ENCODE data around the gene C6orf141. TPM values are rescaled to one million over a fixed set of nuclear protein-coding genes. Genes with fewer than 3 reads are reported as not detected.

C6orf141 gene
- total and polyA plus RNA-seq, 4 donors, result 1.3 to 5.2 (median 3.0) TPM

GRCh38 chr6:49549691-49550491 lies 577 bp upstream of the C6orf141 start:
- Histone ChIP-seq H3K4me3 (ENCODE audit: low read depth, low read length) (peak overlapping the region; percentile 26), H3K27me3 (ENCODE audit: control insufficient read depth, insufficient read depth, low read length) (peaks cover 30% of the 10 kb centered on the region), H3K9me3 (ENCODE audit: control insufficient read depth, insufficient read depth, low read length) (no peaks in the 10 kb centered on the region), H3K27ac (ENCODE audit: low read depth, low read length) (no peak overlapping the region), H3K36me3 (ENCODE audit: control insufficient read depth, insufficient read depth, low read length) (no peaks in the 10 kb centered on the region), H3K4me1 (ENCODE audit: control insufficient read depth, insufficient read depth, low read length) (peaks cover 14% of the 10 kb centered on the region)
- peak in 1 of 6 donors; percentile 7 for DNase-seq (ENCODE audit: low read depth in 4 of 6, low spot score in 6 of 6)
- 13% methylated on average over 9 of the region's 20 CpGs for WGBS (ENCODE audit: insufficient coverage)

GRCh38 chr6:49551078-49551865 lies 804 bp downstream of the C6orf141 start:
- peak in 3 of 6 donors; percentile 12 to 85 (median 44) for DNase-seq (ENCODE audit: low read depth in 4 of 6, low spot score in 6 of 6)
- no peaks in the 10 kb centered on the region for H3K9me3 ChIP-seq (ENCODE audit: control insufficient read depth, insufficient read depth, low read length)
- H3K36me3 ChIP-seq (ENCODE audit: control insufficient read depth, insufficient read depth, low read length), result no peaks in the 10 kb centered on the region
- 0% methylated on average over 35 of the region's 38 CpGs for WGBS (ENCODE audit: insufficient coverage)
- H3K4me3 ChIP-seq (ENCODE audit: low read depth, low read length), result peak overlapping the region; percentile 40
- H3K27me3 ChIP-seq (ENCODE audit: control insufficient read depth, insufficient read depth, low read length), result peaks cover 30% of the 10 kb centered on the region
- peaks cover 14% of the 10 kb centered on the region for H3K4me1 ChIP-seq (ENCODE audit: control insufficient read depth, insufficient read depth, low read length)
- H3K27ac ChIP-seq (ENCODE audit: low read depth, low read length), result no peak overlapping the region

GRCh38 chr6:49551866-49552129 lies 1.3 kb downstream of the C6orf141 start:
- no peak for DNase-seq (ENCODE audit: low read depth in 4 of 6, low spot score in 6 of 6)
- Histone ChIP-seq H3K4me1 (ENCODE audit: control insufficient read depth, insufficient read depth, low read length) (peaks cover 14% of the 10 kb centered on the region), H3K36me3 (ENCODE audit: control insufficient read depth, insufficient read depth, low read length) (no peaks in the 10 kb centered on the region), H3K27ac (ENCODE audit: low read depth, low read length) (no peak overlapping the region), H3K9me3 (ENCODE audit: control insufficient read depth, insufficient read depth, low read length) (no peaks in the 10 kb centered on the region), H3K27me3 (ENCODE audit: control insufficient read depth, insufficient read depth, low read length) (peaks cover 30% of the 10 kb centered on the region), H3K4me3 (ENCODE audit: low read depth, low read length) (peak overlapping the region; percentile 40)
- no CpG with 5 or more reads among the region's 2 CpGs for WGBS (ENCODE audit: insufficient coverage)

- Histone ChIP-seq H3K9me3 (ENCODE audit: control insufficient read depth, insufficient read depth, low read length) (no peaks in the 10 kb centered on the region), H3K36me3 (ENCODE audit: control insufficient read depth, insufficient read depth, low read length) (no peaks in the 10 kb centered on the region), H3K4me3 (ENCODE audit: low read depth, low read length) (no peak overlapping the region), H3K4me1 (ENCODE audit: control insufficient read depth, insufficient read depth, low read length) (peaks cover 14% of the 10 kb centered on the region), H3K27ac (ENCODE audit: low read depth, low read length) (no peak overlapping the region), H3K27me3 (ENCODE audit: control insufficient read depth, insufficient read depth, low read length) (peaks cover 30% of the 10 kb centered on the region)
- DNase-seq (ENCODE audit: low read depth in 4 of 6, low spot score in 6 of 6), result no peak
- WGBS (ENCODE audit: insufficient coverage), result no CpG with 5 or more reads among the region's 2 CpGs
Measured at GRCh38 chr6:49552596-49552995, 2.1 kb downstream of the C6orf141 start.

- H3K27ac ChIP-seq (ENCODE audit: low read depth, low read length), result no peak overlapping the region
- DNase-seq (ENCODE audit: low read depth in 4 of 6, low spot score in 6 of 6), result no peak
- peaks cover 30% of the 10 kb centered on the region for H3K27me3 ChIP-seq (ENCODE audit: control insufficient read depth, insufficient read depth, low read length)
- no peaks in the 10 kb centered on the region for H3K9me3 ChIP-seq (ENCODE audit: control insufficient read depth, insufficient read depth, low read length)
- no peak overlapping the region for H3K4me3 ChIP-seq (ENCODE audit: low read depth, low read length)
- H3K36me3 ChIP-seq (ENCODE audit: control insufficient read depth, insufficient read depth, low read length), result no peaks in the 10 kb centered on the region
- H3K4me1 ChIP-seq (ENCODE audit: control insufficient read depth, insufficient read depth, low read length), result peaks cover 14% of the 10 kb centered on the region
- WGBS (ENCODE audit: insufficient coverage), result 86% methylated on average over 1 of the region's 1 CpG
Measured at GRCh38 chr6:49553384-49553783, 2.9 kb downstream of the C6orf141 start.

- H3K27ac ChIP-seq (ENCODE audit: low read depth, low read length), result no peak overlapping the region
- H3K36me3 ChIP-seq (ENCODE audit: control insufficient read depth, insufficient read depth, low read length), result no peaks in the 10 kb centered on the region
- no CpG with 5 or more reads among the region's 4 CpGs for WGBS (ENCODE audit: insufficient coverage)
- DNase-seq (ENCODE audit: low read depth in 4 of 6, low spot score in 6 of 6), result no peak
- peaks cover 18% of the 10 kb centered on the region for H3K27me3 ChIP-seq (ENCODE audit: control insufficient read depth, insufficient read depth, low read length)
- no peaks in the 10 kb centered on the region for H3K9me3 ChIP-seq (ENCODE audit: control insufficient read depth, insufficient read depth, low read length)
- no peak overlapping the region for H3K4me3 ChIP-seq (ENCODE audit: low read depth, low read length)
- peaks cover 5% of the 10 kb centered on the region for H3K4me1 ChIP-seq (ENCODE audit: control insufficient read depth, insufficient read depth, low read length)
Measured at GRCh38 chr6:49555951-49556350, 5.5 kb downstream of the C6orf141 start.

GRCh38 chr6:49556429-49556837 lies 6.0 kb downstream of the C6orf141 start:
- Histone ChIP-seq H3K36me3 (ENCODE audit: control insufficient read depth, insufficient read depth, low read length) (no peaks in the 10 kb centered on the region), H3K9me3 (ENCODE audit: control insufficient read depth, insufficient read depth, low read length) (no peaks in the 10 kb centered on the region), H3K4me3 (ENCODE audit: low read depth, low read length) (no peak overlapping the region), H3K4me1 (ENCODE audit: control insufficient read depth, insufficient read depth, low read length) (peaks cover under 1% of the 10 kb centered on the region), H3K27ac (ENCODE audit: low read depth, low read length) (no peak overlapping the region), H3K27me3 (ENCODE audit: control insufficient read depth, insufficient read depth, low read length) (peaks cover 13% of the 10 kb centered on the region)
- DNase-seq (ENCODE audit: low read depth in 4 of 6, low spot score in 6 of 6), result no peak

- Histone ChIP-seq H3K27ac (ENCODE audit: low read depth, low read length) (no peak overlapping the region), H3K36me3 (ENCODE audit: control insufficient read depth, insufficient read depth, low read length) (no peaks in the 10 kb centered on the region), H3K4me1 (ENCODE audit: control insufficient read depth, insufficient read depth, low read length) (no peaks in the 10 kb centered on the region), H3K27me3 (ENCODE audit: control insufficient read depth, insufficient read depth, low read length) (peaks cover 10% of the 10 kb centered on the region), H3K4me3 (ENCODE audit: low read depth, low read length) (no peak overlapping the region), H3K9me3 (ENCODE audit: control insufficient read depth, insufficient read depth, low read length) (no peaks in the 10 kb centered on the region)
- no CpG with 5 or more reads among the region's 3 CpGs for WGBS (ENCODE audit: insufficient coverage)
- no peak for DNase-seq (ENCODE audit: low read depth in 4 of 6, low spot score in 6 of 6)
Measured at GRCh38 chr6:49557177-49557576, 6.7 kb downstream of the C6orf141 start.

- Histone ChIP-seq H3K36me3 (ENCODE audit: control insufficient read depth, insufficient read depth, low read length) (no peaks in the 10 kb centered on the region), H3K4me1 (ENCODE audit: control insufficient read depth, insufficient read depth, low read length) (no peaks in the 10 kb centered on the region), H3K27me3 (ENCODE audit: control insufficient read depth, insufficient read depth, low read length) (peaks cover 3% of the 10 kb centered on the region), H3K27ac (ENCODE audit: low read depth, low read length) (no peak overlapping the region), H3K4me3 (ENCODE audit: low read depth, low read length) (no peak overlapping the region), H3K9me3 (ENCODE audit: control insufficient read depth, insufficient read depth, low read length) (no peaks in the 10 kb centered on the region)
- DNase-seq (ENCODE audit: low read depth in 4 of 6, low spot score in 6 of 6), result no peak
Measured at GRCh38 chr6:49558238-49558637, 7.8 kb downstream of the C6orf141 start.

Data from spinal cord (tissue), 10 donors.